HepG2 (cell line): ENCODE results near the gene EPM2AIP1. TPM values are rescaled to one million over a fixed set of nuclear protein-coding genes. Genes with fewer than 3 reads are reported as not detected.

Experiments
- BORCS8-MEF2B ChIP-seq: sonication (generic); formaldehyde crosslinking; IDR thresholded peaks from 2 replicates; pipeline ENCODE4 v1.8.0; 2022; ENCODE audit warnings: mild to moderate bottlenecking, missing genetic modification reagents
- DBP ChIP-seq: sonication (generic); formaldehyde crosslinking; IDR thresholded peaks from 2 replicates; pipeline ENCODE4 v1.4.0; 2020; ENCODE audit warnings: missing genetic modification reagents; ENCODE audit errors: not compliant biosample characterization
- FOXC1 ChIP-seq: sonication (generic); formaldehyde crosslinking; IDR thresholded peaks from 2 replicates; pipeline ENCODE4 v1.8.0; 2022; ENCODE audit warnings: mild to moderate bottlenecking, missing genetic modification reagents, borderline replicate concordance
- FOXP4 ChIP-seq: sonication (generic); formaldehyde crosslinking; IDR thresholded peaks from 2 replicates; pipeline ENCODE4 v1.4.0; 2020; ENCODE audit warnings: missing genetic modification reagents
- GABPA ChIP-seq, 2 experiments: IDR thresholded peaks; 2 replicates each; pipeline ENCODE4 v1.6.1; 2011 to 2016; ENCODE audit warnings: low read depth in 2 of 2, low read length in 1 of 2, missing biosample characterization in 1 of 2, missing genetic modification characterization in 1 of 2
- HDAC6 ChIP-seq: fragments of 200-600 bp; sonication (generic); IDR thresholded peaks from 2 replicates; pipeline ENCODE4 v1.7.0; 2017; ENCODE audit warnings: mild to moderate bottlenecking, antibody characterized with exemption, low read length, low read depth
- HNF1B ChIP-seq: sonication (generic); formaldehyde crosslinking; IDR thresholded peaks from 2 replicates; pipeline ENCODE4 v1.5.1; 2020; ENCODE audit warnings: mild to moderate bottlenecking, moderate library complexity, missing genetic modification reagents
- IRF9 ChIP-seq: sonication (generic); formaldehyde crosslinking; IDR thresholded peaks from 2 replicates; pipeline ENCODE4 v1.8.0; 2022; ENCODE audit warnings: missing genetic modification reagents, mild to moderate bottlenecking, borderline replicate concordance
- ISL2 ChIP-seq: sonication (generic); formaldehyde crosslinking; IDR thresholded peaks from 2 replicates; pipeline ENCODE4 v1.5.0; 2020; ENCODE audit warnings: missing genetic modification reagents
- JDP2 ChIP-seq: sonication (generic); formaldehyde crosslinking; IDR thresholded peaks from 2 replicates; pipeline ENCODE4 v1.8.1; 2022; ENCODE audit warnings: missing genetic modification reagents, borderline replicate concordance
- KLF16 ChIP-seq, 2 experiments: sonication (generic) in 1 of 2; formaldehyde crosslinking in 1 of 2; IDR thresholded peaks; 2 replicates each; pipeline versions ENCODE4 v1.6.1 to v1.8.0; 2016 to 2023; ENCODE audit warnings: missing genetic modification reagents in 2 of 2, missing compliant biosample characterization in 1 of 2
- MTF1 ChIP-seq: sonication (generic); formaldehyde crosslinking; IDR thresholded peaks from 2 replicates; pipeline ENCODE4 v1.5.0; 2020; ENCODE audit warnings: missing genetic modification reagents
- NFE2 ChIP-seq: sonication (generic); formaldehyde crosslinking; IDR thresholded peaks from 2 replicates; pipeline ENCODE4 v1.4.0; 2020; ENCODE audit warnings: missing genetic modification reagents
- NPAS2 ChIP-seq: sonication (generic); formaldehyde crosslinking; IDR thresholded peaks from 2 replicates; pipeline ENCODE4 v1.8.0; 2022; ENCODE audit warnings: mild to moderate bottlenecking, missing genetic modification reagents, borderline replicate concordance
- NR2F6 ChIP-seq, 2 experiments: IDR thresholded peaks; 2 replicates each; pipeline ENCODE4 v1.6.1; 2016; ENCODE audit warnings: antibody characterized with exemption in 1 of 2, mild to moderate bottlenecking in 1 of 2
- PAF1 ChIP-seq: IDR thresholded peaks from 2 replicates; pipeline ENCODE4 v1.6.1; 2016; ENCODE audit warnings: missing genetic modification reagents, missing compliant biosample characterization
- PLRG1 ChIP-seq: fragments of 450-650 bp; conservative IDR thresholded peaks from 2 replicates; pipeline ENCODE4 v1.6.1; 2016
- SMAD1 ChIP-seq: sonication (generic); formaldehyde crosslinking; IDR thresholded peaks from 2 replicates; pipeline ENCODE4 v1.4.0; 2020; ENCODE audit warnings: missing genetic modification reagents, low read depth, mild to moderate bottlenecking, borderline replicate concordance
- SMARCE1 ChIP-seq: fragments of 450-650 bp; IDR thresholded peaks from 2 replicates; pipeline ENCODE4 v1.6.1; 2017; ENCODE audit warnings: borderline replicate concordance
- ZEB1 ChIP-seq: IDR thresholded peaks from 2 replicates; pipeline ENCODE4 v1.6.1; 2012; ENCODE audit warnings: mild to moderate bottlenecking, low read depth, inconsistent platforms; ENCODE audit not compliant: insufficient replicate concordance
- ZNF180 ChIP-seq: sonication (generic); formaldehyde crosslinking; IDR thresholded peaks from 2 replicates; pipeline ENCODE4 v1.4.0; 2020; ENCODE audit warnings: low read depth, missing genetic modification reagents, borderline replicate concordance
- ZNF747 ChIP-seq: sonication (generic); formaldehyde crosslinking; IDR thresholded peaks from 2 replicates; pipeline ENCODE4 v1.8.1; 2023; ENCODE audit warnings: missing genetic modification reagents, mild to moderate bottlenecking, borderline replicate concordance
- ZNF75D ChIP-seq: sonication (generic); formaldehyde crosslinking; IDR thresholded peaks from 2 replicates; pipeline ENCODE4 v1.8.1; 2023; ENCODE audit warnings: missing genetic modification reagents, mild to moderate bottlenecking, borderline replicate concordance
- ZNF775 ChIP-seq: sonication (generic); formaldehyde crosslinking; IDR thresholded peaks from 2 replicates; pipeline ENCODE4 v1.4.0; 2020; ENCODE audit warnings: missing genetic modification reagents, mild to moderate bottlenecking, moderate library complexity, borderline replicate concordance
- polyA plus RNA-seq, 8 experiments: library from polyadenylated mRNA; depleted of rRNA in 3 of 8; stranded (reverse) in 7 of 8; unstranded in 1 of 8; fragments of >200 nt; fragmentation: Illumina TruSeq in 4 of 8; extraction: Trizol in 4 of 8; gene quantifications; 2 replicates each; pipeline versions ENCODE4 v1.2.1 to v1.2.3, GENCODE V29; 2011 to 2016; ENCODE audit warnings: low read depth in 4 of 8, missing spikeins in 1 of 8, mixed read lengths in 1 of 8; ENCODE audit not compliant: insufficient read depth in 1 of 8
- total RNA-seq, 5 experiments: library from RNA; depleted of rRNA; stranded (reverse); fragments of >200 nt; fragmentation: Illumina TruSeq; extraction: Trizol; gene quantifications; 2 replicates each; pipeline ENCODE4 v1.2.3, GENCODE V29; 2016; ENCODE audit warnings: low read depth in 1 of 5

EPM2AIP1 gene
- total and polyA plus RNA-seq, 2 of the 13 experiments (the other 11 are each of a cell fraction or from before 2014, with no cell fraction given) = 10.7 to 23.0 TPM

- TF ChIP-seq FOXP4 (CRISPR knock-in tag) = peak; percentile 46
- TF ChIP-seq DBP (CRISPR knock-in tag) = no peak
- TF ChIP-seq ZNF775 (CRISPR knock-in tag) = no peak
- no peak for TF ChIP-seq NR2F6 (IDR thresholded peaks at IDR 0.05)
- 0 out of 2 replicates have a peak, but pooled peaks have one; percentile 15 for TF ChIP-seq NR2F6 (CRISPR knock-in tag; IDR thresholded peaks at IDR 0.05)
- no peak for TF ChIP-seq FOXC1 (CRISPR knock-in tag)
- no peak for TF ChIP-seq SMAD1 (CRISPR knock-in tag)
- peak; percentile 20; the same call in 1 of the 2 replicates for TF ChIP-seq IRF9 (CRISPR knock-in tag)
- TF ChIP-seq ZNF747 = 0 out of 2 replicates have a peak, but pooled peaks have one; percentile 9
- no peak for TF ChIP-seq NFE2 (CRISPR knock-in tag)
- TF ChIP-seq BORCS8-MEF2B = peak; percentile 88
- no peak for TF ChIP-seq NPAS2 (CRISPR knock-in tag)
- TF ChIP-seq HNF1B = peak; percentile 64
- TF ChIP-seq ISL2 (CRISPR knock-in tag) = peak; percentile 64
- 0 out of 2 replicates have a peak, but pooled peaks have one; percentile 45 for TF ChIP-seq MTF1 (CRISPR knock-in tag)
- TF ChIP-seq PAF1 (CRISPR knock-in tag) = no peak
- no peak; a peak in 1 of 4 replicates for TF ChIP-seq KLF16 (CRISPR knock-in tag; IDR thresholded peaks at IDR 0.05)
- TF ChIP-seq PLRG1 = no peak
- no peak for TF ChIP-seq ZNF180 (CRISPR knock-in tag)
- no peak for TF ChIP-seq ZNF75D (CRISPR knock-in tag)
- TF ChIP-seq SMARCE1 = no peak
- TF ChIP-seq ZEB1 = no peak
- no peak for TF ChIP-seq GABPA (IDR thresholded peaks at IDR 0.05; ENCODE audit: low read depth, low read length)
- no peak for TF ChIP-seq GABPA (CRISPR knock-in tag; IDR thresholded peaks at IDR 0.05; ENCODE audit: low read depth)
- TF ChIP-seq HDAC6 = no peak
- no peak; the same call in 1 of the 2 replicates for TF ChIP-seq JDP2
Observed at GRCh38 chr3:36992806-36993325, at the start of gene EPM2AIP1 (continued).
